ENCODE data around the gene TLR2. TPM values are rescaled to one million over a fixed set of nuclear protein-coding genes. Genes with fewer than 3 reads are reported as not detected.

Gene TLR2
- total and polyA plus RNA-seq, 2 experiments from 2014 or later, result 0.63 to 1.2 TPM

- ATAC-seq, result no peak
These were observed 22.2 kb upstream of the TLR2 start for GRCh38 chr4:153661908-153662307.

More at GRCh38 chr4:153661908-153662307, 22.2 kb upstream of the TLR2 start:
- Histone ChIP-seq H3F3A (replicated peaks; ENCODE audit: low read depth) (no peaks in the 10 kb centered on the region), H3K36me3 (ENCODE audit: insufficient read depth) (no peaks in the 10 kb centered on the region), H3K4me2 (no peak overlapping the region), H3K4me1 (ENCODE audit: insufficient read depth) (no peaks in the 10 kb centered on the region), H3K27ac (ENCODE audit: low read depth) (no peak overlapping the region), H3K4me3 (no peak overlapping the region), H2AFZ (no peak overlapping the region), H3K9me2 (ENCODE audit: insufficient read depth) (peaks cover 12% of the 10 kb centered on the region; the same call in 1 of the 2 replicates), H4K20me1 (replicated peaks; ENCODE audit: insufficient read depth) (no peaks in the 10 kb centered on the region), H3K27me3 (ENCODE audit: insufficient read depth) (no peaks in the 10 kb centered on the region), H3K79me2 (replicated peaks; ENCODE audit: insufficient read depth) (no peaks in the 10 kb centered on the region)
- Mint-ChIP-seq H3K27me3 (ENCODE audit: insufficient read depth, low read depth, poor library complexity) (peaks cover 2% of the 10 kb centered on the region), H3K9me3 (peaks cover 21% of the 10 kb centered on the region), H3K27ac (no peak overlapping the region), H3K4me1 (no peaks in the 10 kb centered on the region), H3K4me3 (no peak overlapping the region), H3K36me3 (ENCODE audit: low read depth) (peaks cover 12% of the 10 kb centered on the region; the same call in 2 of the 3 replicates)
- TF ChIP-seq ZNF331 (CRISPR knock-in tag; IDR thresholded peaks at IDR 0.05; ENCODE audit: low read depth), result no peak
- TF ChIP-seq REST (IDR thresholded peaks at IDR 0.05; ENCODE audit: unreplicated experiment), result no peak
- TF ChIP-seq EZH2 (IDR thresholded peaks at IDR 0.05; ENCODE audit: low read depth, unreplicated experiment), result no peak
- TF ChIP-seq STAT1 (IDR thresholded peaks at IDR 0.05; ENCODE audit: unreplicated experiment), result no peak
- no peak for TF ChIP-seq CREB1 (CRISPR knock-in tag; IDR thresholded peaks at IDR 0.05; ENCODE audit: low read depth)
- no peak for TF ChIP-seq CTCF (conservative IDR thresholded peaks at IDR 0.05; ENCODE audit: low read depth in 2 of 2)
- TF ChIP-seq NANOG (IDR thresholded peaks at IDR 0.05; ENCODE audit: borderline replicate concordance), result no peak
- TF ChIP-seq JUNB (IDR thresholded peaks at IDR 0.05; ENCODE audit: unreplicated experiment), result no peak
- no peak for TF ChIP-seq POLR2AphosphoS5 (IDR thresholded peaks at IDR 0.05; ENCODE audit: low read depth)
- no peak for DNase-seq (ENCODE audit: low spot score)

Data from GM23338 (cell line).